GM19452 (cell line): ENCODE results near the gene FKBP1B.
"Not testable (repeated sequence)": the region's sequence is repeated elsewhere in the genome, so short reads cannot be mapped to it uniquely, and the experiment has no call there.

Source experiments
- ATAC-seq: cut with Tn5 transposase; IDR thresholded peaks from one replicate; pipeline ENCODE4 v1.9.1; 2021; ENCODE audit not compliant: unreplicated experiment

FKBP1B gene

DNA sequence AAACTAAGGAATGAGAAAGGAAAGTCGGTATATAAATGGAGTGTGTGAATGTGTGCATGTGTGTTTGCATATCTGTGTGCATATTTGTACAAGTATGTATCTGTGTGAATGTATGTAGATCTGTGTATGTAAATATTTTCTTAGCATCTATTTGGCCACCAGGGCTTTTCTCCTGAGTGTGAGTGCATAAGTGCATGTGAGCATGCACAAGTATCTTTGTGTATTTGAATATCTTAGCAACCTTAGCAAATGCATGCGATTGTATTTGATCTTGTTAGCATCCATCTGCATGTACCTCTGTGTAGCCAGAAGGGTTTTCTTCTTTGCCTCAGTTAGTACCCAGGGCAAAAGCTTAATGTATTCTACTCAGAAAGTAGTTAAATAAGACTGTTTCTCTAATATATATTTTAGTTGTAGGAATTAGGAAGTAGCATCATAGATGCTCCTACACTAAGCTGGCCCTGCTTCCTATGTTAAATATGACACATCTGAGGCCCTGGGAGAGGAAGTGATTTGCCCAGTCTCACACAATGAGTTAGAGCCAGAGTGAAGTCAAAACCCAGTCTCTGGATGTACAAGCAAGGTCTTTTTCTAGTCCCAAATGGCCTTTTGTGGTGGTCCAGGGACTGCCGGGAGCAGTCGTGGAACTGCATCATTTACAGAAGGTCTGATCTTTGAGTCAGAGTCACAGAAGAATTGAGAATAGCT lies 9.2 kb downstream of the FKBP1B start:
- ATAC-seq = no peak

DNA sequence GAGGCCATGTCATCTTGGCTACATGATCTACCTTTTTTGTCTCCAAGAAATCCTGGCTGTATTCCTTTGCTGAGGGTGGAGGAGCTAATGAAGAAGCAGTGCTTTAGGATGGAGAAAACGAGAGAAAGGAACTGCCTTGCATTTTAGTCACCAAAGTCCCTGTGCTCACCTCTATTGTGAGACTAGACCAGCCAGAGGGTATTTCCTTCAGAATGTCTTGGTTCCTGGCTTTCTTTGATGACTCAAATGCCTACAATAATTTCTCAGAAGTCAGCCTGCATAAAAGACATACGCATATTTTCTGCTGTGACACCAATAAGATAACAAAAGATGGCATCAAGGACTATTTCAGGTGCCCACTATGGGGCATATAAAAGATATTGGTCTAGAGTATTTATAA lies 15.8 kb downstream of the FKBP1B start:
- no peak for ATAC-seq

DNA sequence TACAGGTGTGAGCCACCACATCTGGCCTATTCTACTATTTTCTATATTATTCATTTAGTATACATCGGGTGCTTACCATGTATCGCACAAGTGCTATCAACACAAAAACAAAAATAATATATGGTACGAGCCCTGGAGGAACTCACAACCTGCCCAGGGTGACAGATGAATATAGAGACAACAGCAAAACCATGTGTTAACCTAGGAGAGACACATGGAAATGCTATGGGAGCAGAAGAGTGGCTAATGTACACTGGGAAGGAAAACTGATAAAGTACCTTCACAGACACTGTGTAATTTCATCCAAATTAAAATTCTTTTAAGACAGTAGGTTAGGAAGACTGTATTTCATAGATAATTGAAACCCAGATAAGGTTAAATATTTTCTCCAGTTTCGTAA lies 22.7 kb downstream of the FKBP1B start:
- ATAC-seq = no peak

DNA sequence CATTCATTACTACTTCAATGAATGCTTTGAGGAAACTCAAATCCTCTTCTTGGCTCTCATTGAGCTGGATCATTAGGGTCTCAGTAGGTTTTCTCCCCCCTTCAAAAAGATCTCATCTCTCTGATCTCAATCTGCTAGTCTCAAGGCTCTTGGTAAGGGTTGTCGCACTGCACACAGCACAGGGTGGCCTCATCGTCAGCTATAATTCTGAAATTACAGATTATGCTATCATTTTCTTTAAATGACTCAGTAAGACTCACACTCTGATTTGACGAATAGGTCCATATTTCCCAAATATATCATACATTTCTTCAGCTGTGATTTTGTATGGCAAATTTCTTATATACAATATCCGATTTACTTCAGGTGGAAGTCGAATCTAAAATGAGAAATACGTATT lies 24.3 kb downstream of the FKBP1B start:
- no peak for ATAC-seq

DNA sequence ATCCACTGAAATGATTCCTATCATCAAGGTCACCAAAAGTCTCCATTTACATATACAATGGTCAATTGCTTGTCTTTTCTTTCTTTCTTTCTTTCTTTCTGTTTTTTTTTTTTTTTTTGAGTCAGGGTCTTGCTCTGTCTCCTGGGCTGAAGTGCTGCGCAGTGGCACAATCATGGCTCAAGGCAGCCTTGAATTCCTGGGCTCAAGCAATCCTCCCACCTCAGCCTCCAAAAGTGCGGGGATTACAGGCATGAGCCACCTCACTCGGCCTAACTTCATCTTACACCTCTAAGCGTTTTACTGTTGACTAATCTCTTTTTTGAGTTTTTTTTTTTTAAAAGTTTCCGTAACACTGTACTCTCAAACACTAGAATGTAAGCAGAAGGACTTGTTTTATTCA lies 25.7 kb downstream of the FKBP1B start:
- ATAC-seq = no peak

DNA sequence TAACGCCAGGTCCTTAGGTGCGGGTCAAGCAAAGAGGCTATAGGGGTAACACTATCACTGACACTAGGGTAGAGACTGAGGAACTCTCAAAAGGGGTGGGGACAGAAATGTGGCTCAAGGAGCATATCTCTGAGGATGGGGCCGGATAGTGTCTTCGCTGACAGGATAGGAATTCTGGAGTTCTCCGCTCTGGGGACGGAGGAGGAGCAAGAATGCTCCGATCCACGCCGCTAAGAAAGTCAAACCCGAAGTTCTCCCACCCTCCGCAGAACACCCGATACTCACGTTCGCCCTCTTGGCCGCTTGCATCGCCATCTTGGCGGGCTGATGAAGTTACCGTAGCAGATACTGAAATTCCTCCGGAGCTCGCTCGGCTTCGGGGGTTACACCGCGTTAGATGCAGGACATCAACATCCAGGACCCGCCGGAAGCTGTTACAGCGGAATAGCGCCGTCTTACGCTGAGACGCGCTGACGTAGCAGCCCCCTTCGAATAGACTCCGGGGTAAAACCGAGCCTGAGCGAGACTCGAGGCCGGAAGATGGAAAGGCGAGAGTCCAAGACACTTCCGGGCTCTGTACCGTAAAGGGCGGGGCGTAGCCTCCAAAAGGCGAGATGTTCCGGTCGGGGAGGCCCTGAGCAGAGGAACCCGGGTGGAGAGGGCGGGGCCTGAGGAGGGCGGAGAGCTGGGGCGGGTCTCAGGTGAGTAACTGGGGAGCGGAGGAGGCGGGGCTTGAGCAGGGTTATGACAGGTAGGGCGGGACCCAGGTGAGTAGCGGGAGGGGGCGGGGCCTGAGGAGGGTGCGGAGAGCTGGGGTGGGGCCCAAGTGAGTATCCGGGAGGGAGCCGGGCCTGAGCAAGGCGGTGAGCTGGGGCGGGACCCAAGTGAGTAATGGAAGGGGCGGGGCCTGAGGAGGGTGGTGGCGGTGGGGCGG lies 26.6 kb downstream of the FKBP1B start, which contains the start of gene SF3B6:
TSS of gene SF3B6 (minus strand) at position 412 of the 934 bp plus-strand sequence. CDS start at position 315, 97 bp downstream.
- ATAC-seq = peak; percentile 93

DNA sequence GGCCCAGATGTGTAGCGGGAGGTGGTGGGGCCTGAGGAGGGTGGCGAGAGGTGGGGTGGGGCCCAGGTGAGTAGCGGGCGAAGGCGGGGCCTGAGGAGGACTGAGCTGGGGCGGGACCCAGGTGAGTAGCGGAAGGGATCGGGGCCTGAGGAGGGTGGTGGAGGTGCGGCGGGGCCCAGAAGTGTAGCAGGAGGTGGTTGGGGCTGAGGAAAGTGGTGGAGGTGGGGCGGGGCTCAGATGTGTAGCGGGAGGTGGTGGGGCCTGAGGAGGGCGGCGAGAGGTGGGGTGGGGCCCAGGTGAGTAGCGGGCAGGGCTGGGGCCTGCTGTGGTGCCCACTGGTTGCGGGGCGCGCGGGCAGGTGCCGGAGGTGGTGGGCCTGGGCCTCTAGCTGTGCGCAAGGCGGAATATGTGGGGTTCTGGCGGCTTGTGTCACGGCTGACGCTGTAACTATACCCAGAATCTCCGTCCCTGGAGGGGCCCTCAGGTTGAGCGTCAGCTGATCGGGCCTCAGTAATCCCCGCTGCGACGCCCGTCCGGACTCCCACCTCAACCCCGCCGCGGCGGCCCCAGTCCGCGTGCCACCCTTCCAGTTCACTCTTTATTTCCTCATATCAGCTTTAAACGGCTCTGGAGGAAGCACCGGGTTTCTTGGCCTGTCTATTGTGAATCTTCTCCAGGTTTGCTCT lies 27.5 kb downstream of the FKBP1B start:
- peak; percentile 19 for ATAC-seq

DNA sequence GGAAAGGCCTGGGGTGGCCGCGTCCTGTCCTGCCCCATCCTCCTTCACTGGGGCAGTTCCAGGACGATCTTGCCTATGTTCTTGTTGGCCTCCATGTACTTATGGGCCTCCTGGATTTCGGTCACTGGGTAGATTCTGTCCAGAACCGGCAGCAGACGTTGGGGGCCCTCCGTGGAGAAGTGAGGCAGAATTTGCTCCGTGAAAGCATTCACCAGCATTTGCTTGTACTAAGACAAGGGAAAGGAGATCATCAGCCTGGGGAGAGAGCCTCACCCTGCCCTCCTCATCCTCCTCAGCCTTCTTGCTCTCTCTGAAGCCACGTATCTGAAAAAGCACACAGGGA lies 28.0 kb downstream of the FKBP1B start:
- no peak for ATAC-seq

DNA sequence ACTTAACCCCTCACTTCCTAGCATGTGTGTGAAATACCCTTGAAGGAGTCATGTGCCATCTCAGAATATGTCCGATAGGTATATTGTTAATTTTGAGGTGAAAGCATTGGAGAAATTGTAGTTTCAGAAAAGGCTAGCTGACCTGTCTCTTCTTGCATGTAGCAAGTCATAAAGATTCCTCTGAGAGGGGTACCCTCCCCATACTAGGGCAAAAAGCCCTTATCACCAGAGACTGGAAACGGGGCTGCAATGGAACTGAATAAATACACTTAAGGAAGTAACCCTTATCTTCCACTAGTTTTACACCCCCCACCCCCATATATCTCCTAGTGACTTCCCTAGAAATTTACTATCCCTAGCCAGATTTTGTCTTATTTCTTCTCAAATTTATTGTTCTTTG lies 28.3 kb downstream of the FKBP1B start:
- ATAC-seq = no peak

DNA sequence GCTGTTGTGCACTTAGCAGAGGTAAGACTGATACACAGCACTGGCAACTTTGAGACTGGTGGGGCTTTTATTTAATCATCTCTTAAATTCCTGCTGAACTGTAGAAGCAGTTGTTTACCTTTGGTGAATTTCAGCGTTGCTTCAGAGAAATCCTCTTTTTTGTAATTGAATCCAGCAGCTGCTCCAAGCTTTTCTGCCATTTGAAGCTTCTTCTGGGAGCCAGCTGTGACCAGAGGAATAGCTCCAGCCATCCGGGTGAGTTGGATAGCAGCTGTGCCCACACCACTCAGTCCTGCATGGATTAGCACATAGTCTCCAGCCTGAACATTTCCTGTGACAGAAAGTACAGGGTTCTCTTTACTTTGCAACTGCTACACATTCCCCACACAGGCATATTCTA lies 31.2 kb downstream of the FKBP1B start:
- no peak for ATAC-seq

DNA sequence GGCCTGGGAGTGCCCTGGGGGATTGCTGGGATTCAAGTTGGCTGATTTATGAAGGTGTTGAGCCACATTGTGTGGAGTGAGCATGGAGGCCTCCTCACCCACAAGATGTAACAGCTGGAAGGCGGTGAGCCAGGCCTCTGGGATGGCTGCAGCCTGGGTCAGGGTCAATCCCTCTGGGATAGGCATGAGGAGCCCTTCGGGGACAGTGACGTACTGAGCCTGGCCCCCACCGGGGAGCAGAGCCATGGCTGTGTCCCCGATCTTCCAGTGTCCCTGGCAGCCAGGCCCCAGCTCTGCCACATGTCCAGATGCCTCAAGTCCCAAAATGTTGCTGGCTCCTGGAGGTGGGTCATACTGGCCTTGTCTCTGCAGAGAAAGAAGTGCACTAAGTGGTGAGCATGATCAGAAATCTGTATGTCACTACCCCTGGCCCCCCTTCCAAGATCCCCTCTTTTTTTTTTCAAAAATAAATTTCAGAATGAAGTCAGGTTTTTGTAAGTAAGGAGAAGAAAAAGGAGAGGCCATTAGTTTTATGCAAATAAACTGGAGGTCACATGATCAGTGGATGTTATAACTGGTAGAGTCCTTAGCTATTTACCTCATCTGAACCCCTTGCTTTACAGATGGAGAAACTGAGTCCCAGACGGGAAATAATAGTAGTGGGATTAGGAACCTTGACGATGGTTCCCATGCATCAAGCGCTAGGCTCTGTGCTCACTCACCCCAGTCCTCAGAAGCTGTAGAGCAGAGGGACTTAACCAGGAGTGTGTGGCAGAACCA lies 33.4 kb downstream of the FKBP1B start:
- ATAC-seq = no peak

DNA sequence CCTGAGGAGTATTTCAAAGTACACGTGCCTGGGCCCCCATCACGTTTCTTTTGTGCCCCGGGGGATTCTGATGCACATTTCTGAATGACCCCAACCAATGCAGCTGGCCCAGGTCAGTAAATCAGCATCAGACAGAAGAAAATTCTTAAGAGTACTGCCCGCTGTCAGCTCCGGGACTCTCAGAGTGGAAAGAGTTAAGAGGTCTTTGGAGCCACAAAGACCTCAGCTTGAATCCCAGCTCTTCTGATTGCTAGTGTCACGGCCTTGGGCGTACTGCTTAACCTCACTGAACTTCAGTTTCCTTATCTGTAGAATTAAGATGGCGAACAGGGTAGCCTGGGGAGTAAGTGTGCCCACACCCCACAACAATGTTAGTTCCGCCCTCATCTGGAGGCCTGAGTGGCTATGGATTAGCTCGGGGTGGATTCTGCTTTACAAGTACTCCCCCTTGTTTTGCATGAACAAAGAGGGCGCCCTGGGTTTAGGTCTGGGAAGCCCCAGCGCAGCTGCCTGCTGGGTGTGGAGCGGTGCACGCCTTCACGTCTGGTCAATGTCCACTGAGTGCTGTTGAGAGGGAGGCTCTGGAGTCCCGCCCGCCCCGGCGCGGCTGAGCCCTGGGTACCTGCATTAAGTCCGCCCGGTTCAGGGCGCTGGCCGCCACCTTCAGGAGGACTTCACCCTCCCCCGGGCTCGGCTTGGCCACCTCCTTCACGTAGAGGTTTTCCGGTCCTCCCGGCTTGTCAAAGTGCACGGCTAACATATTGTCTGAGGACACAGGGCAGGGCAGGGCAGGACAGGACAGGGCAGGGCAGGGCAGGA lies 34.2 kb downstream of the FKBP1B start:
- peak; percentile 79 for ATAC-seq

DNA sequence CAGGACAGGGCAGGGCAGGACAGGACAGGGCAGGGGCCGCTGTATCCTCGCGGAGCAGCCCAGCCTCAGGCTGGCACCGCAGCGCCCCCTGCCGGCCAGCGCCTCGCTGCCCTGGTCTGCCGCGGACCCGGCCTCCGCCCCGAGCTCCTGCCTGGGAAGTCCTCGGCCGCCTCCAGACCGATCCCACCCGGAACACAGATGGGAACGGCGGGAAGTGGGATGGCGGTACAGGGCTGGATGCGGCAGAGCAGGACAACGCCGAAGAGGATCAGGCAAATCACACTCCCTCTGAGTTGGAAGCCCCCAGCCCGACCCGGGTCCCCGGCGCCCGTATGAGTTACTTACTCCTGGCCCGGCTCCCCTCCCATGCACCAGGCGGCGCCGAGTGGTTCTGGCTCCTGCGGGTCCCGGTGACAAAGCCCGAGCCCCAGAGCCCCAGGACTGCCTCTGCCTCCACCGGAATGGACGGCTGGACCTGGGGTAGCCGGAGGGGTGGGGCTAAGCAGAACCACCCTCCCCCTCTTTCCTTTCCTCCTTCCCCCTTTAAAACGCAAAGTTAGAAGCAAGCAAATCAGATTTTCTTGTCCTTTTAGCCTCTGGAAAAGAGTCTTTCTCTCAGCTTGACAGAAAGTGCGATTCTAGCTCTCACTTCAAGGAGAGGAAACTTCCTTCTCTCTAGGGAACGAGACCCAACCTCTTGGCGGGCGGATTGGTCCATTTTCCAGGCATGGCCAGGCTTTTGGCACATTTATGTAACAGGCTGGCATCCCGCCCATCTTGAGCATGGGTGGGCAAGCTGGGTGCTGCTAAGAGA lies 35.1 kb downstream of the FKBP1B start, which contains the start of gene TP53I3:
TSS of gene TP53I3 (minus strand) at position 449 of the 814 bp plus-strand sequence. CDS start 508 bp downstream, outside the sequence.
- ATAC-seq = peak; percentile 71

DNA sequence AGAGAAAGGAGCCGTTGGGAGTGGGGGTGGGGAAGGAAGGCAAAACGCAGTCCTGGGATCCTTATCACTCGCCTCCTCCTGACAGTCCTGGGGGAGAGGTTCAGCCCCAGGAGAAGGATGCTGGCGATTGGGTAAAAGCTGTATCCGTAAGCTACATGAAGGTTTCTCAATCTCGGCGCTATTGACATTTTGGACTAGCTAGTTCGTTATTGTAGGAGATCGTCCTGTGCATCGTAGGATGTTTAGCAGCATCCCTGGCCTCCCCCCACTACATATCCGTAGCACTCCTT lies 35.6 kb downstream of the FKBP1B start:
- ATAC-seq = no peak

DNA sequence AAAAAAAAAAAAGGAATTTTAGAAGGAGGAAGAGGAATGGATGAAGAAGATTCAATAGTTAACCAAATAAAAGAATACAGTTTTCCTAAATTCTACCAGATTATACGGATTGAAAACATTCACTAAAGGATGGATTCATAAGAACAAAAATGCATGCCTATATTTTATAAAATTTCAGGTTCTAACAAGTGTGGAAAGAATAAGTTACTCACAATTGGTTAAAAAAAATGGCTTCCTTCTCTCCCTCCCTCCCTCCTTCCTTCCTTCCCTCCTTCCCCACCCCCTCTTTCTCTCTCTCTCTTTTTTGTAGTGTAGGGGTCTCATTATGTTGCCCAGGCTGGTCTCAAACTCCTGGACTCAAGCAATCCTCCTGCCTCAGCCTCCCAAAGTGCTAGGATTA lies 36.7 kb downstream of the FKBP1B start:
- ATAC-seq = no peak

DNA sequence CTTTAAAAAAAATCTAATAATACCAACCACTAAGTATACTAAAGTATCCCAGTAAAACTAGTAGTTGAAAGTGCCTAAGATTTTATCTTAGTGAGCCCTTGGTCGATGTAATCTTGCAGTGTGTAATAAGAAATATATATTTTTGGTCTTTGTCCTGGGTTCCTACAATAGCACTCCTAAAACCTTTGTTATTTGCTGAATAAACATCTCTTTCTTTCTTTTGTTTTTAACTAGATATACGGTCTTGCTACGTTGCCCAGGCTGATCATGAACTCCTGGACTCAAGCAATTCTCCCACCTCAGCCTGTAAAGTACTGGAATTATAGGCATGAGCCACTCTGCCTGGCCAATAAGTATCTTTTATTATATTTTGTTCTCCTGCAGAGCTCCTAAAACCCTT lies 37.5 kb downstream of the FKBP1B start:
- ATAC-seq = no peak

DNA sequence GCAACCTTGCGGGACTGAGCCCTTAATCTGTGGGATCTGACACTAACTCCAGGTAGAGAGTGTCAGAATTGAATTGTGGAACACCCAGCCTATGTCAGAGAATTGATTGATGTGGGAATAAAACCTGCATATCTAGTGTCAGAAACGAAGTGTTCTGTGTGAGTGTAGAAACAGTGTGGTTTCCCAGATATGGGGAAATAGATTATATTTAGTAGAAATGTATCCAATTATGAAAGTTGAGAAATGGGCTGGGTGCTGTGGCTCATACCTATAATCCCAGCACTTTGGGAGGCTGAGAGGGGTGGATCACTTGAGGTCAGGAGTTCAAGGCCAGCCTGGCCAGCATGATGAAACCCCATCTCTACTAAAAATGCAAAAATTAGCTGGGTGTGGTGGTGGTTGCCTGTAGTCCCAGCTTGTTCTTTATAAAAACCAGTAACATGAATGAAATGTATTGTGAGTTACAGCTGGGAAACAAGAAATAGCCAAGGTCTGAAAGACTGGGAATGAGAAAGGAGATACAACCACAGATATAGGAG lies 39.3 kb downstream of the FKBP1B start:
- ATAC-seq = no peak

DNA sequence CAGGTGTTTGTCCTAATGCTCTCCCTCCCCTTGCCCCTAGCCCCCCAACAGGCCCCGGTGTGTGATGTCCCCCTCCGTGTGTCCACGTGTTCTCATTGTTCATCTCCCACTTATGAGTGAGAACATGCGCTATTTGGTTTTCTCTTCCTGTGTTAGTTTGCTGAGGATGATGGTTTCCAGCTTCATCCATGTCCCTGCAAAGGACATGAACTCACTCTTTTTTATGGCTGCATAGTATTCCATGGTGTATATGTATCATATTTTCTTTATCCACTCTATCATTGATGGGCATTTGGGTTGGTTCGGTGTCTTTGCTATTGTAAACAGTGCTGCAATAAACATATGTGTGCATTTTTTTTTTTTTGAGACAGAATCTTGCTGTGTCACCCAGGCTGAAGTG lies 43.7 kb downstream of the FKBP1B start:
- not testable (repeated sequence) for ATAC-seq

DNA sequence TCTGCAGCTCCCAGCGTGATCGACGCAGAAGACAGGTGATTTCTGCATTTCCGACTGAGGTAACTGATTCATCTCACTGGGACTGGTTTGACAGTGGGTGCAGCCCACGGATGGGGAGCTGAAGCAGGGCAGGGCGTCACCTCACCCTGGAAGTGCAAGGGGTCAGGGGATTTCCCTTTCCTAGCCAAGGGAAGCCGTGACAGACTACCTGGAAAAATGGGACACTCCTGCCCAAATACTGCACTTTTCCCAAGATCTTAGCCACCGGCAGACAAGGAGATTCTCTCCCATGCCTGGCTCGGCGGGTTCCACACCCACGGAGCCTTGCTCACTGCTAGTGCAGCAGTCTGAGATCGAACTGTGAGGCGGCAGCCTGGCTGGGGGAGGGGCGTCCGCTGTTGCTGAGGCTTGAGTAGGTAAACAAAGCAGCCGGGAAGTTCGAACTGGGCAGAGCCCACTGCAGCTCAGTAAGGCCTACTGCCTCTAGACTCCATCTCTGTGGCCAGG lies 45.7 kb downstream of the FKBP1B start:
- not testable (repeated sequence) for ATAC-seq
